KOPT-K1 (cell line): Measurements from ENCODE around the gene MARCHF2.
A peak's percentile ranks its signal among the peaks of the same experiment; 100 is the strongest.
"Not testable (repeated sequence)": the region's sequence is repeated elsewhere in the genome, so short reads cannot be mapped to it uniquely, and the experiment has no call there.

Experiments
- H3K27ac ChIP-seq: fragments of 200-600 bp; sonication (generic); 2 replicates; pipeline ENCODE4 v1.5.1; 2016; ENCODE audit warnings: antibody characterized with exemption, mild to moderate bottlenecking, low read depth, low read length; ENCODE audit not compliant: poor library complexity, severe bottlenecking
- H3K36me3 ChIP-seq: fragments of 200-600 bp; sonication (generic); 2 replicates; pipeline ENCODE4 v1.5.1; 2017; ENCODE audit warnings: antibody characterized with exemption, mild to moderate bottlenecking, low read length, moderate library complexity; ENCODE audit not compliant: insufficient read depth
- H3K9me3 ChIP-seq: fragments of 200-600 bp; sonication (generic); 2 replicates; pipeline ENCODE4 v1.5.1; 2017; ENCODE audit warnings: antibody characterized with exemption, low read length, mild to moderate bottlenecking; ENCODE audit not compliant: insufficient read depth, poor library complexity, severe bottlenecking

The MARCHF2 gene, protein sequence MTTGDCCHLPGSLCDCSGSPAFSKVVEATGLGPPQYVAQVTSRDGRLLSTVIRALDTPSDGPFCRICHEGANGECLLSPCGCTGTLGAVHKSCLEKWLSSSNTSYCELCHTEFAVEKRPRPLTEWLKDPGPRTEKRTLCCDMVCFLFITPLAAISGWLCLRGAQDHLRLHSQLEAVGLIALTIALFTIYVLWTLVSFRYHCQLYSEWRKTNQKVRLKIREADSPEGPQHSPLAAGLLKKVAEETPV

GRCh38 chr19:8412783-8413628 lies at the start of gene MARCHF2:
MARCHF2 (plus strand) TSS chr19:8413305; CDS start chr19:8421841, 8,536 bp downstream.
- Histone ChIP-seq H3K9me3 (no peaks in the 10 kb centered on the region), H3K36me3 (no peaks in the 10 kb centered on the region), H3K27ac (peak within 1 kb of the TSS; percentile 32)

- H3K9me3 ChIP-seq: no peaks in the 10 kb centered on the region
- H3K27ac ChIP-seq: peak within 1 kb of the TSS; percentile 12
- H3K36me3 ChIP-seq: no peaks in the 10 kb centered on the region
These were observed 49.0 kb upstream of the MARCHF2 start, which contains the start of gene ANGPTL4 for GRCh38 chr19:8363803-8364771. ANGPTL4 (plus strand) TSS chr19:8364155; CDS start chr19:8364322, 167 bp downstream.

- H3K27ac ChIP-seq: no peak overlapping the region
- H3K9me3 ChIP-seq: no peaks in the 10 kb centered on the region
- H3K36me3 ChIP-seq: no peaks in the 10 kb centered on the region
These were observed 47.0 kb upstream of the MARCHF2 start for GRCh38 chr19:8366121-8366581.

- H3K9me3 ChIP-seq: no peaks in the 10 kb centered on the region
- no peaks in the 10 kb centered on the region for H3K36me3 ChIP-seq
- no peak overlapping the region for H3K27ac ChIP-seq
These were observed 46.2 kb upstream of the MARCHF2 start for GRCh38 chr19:8366961-8367326.

DNA sequence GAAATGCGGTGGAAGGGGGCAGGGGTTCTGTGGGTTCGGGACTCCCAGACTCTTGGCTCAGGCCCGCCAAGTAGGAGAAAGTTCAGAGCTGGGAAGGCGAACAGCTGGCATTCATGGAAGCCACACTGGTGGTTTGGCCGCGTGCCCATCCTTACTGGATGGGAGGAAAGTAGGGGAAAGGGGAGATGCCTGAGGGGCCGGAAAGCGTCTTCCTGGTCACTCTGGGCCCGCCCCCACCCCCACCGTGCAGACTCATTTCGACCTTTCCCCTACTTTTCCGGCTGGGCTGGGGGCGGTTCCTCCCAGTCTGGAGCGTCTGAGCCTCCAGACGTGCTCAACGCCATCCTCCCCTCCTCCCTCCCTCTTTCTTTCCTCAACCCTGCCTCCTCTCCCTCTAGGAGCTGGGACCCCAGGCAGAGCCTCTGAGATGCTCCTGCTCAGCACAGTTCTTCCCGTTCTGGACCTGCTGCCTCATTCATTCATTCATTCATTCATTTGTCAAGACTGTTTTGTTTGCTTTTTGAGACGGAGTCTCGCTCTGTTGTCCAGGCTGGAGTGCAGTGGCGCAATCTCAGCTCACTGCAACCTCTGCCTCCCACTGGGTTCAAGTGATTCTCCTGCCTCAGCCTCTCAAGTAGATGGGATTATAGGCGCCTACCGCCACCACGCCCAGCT lies 45.6 kb upstream of the MARCHF2 start:
- no peaks in the 10 kb centered on the region for H3K9me3 ChIP-seq
- no peaks in the 10 kb centered on the region for H3K36me3 ChIP-seq
- no peak overlapping the region for H3K27ac ChIP-seq

- no peaks in the 10 kb centered on the region for H3K9me3 ChIP-seq
- no peaks in the 10 kb centered on the region for H3K36me3 ChIP-seq
- H3K27ac ChIP-seq: no peak overlapping the region
These were observed 42.7 kb upstream of the MARCHF2 start for GRCh38 chr19:8370176-8371010.

DNA sequence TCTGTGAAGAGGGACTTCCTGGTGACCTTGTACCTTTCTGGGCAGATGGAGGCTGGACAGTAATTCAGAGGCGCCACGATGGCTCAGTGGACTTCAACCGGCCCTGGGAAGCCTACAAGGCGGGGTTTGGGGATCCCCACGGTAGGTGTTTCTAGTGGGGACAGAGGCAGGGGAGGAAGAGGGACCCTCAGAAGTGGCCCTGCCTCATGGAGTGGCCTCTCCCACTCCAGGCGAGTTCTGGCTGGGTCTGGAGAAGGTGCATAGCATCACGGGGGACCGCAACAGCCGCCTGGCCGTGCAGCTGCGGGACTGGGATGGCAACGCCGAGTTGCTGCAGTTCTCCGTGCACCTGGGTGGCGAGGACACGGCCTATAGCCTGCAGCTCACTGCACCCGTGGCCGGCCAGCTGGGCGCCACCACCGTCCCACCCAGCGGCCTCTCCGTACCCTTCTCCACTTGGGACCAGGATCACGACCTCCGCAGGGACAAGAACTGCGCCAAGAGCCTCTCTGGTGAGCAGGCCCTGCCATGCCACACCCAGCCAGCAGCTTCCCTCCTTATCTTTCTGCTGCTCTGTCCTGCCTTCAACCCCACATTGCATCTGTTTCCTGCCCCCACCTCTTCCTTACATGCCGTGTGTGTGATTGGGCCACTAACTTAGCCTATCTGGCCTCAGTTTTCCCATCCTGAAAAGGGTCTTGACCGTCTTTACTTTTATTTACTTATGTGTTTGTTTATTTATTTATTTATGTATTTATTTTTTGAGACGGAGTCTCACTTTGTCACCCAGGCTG lies 41.9 kb upstream of the MARCHF2 start:
- Histone ChIP-seq H3K27ac (no peak overlapping the region), H3K9me3 (no peaks in the 10 kb centered on the region), H3K36me3 (no peaks in the 10 kb centered on the region)

GRCh38 chr19:8373867-8374813 lies 39.0 kb upstream of the MARCHF2 start:
- no peaks in the 10 kb centered on the region for H3K9me3 ChIP-seq
- H3K36me3 ChIP-seq: no peaks in the 10 kb centered on the region
- H3K27ac ChIP-seq: no peak overlapping the region

DNA sequence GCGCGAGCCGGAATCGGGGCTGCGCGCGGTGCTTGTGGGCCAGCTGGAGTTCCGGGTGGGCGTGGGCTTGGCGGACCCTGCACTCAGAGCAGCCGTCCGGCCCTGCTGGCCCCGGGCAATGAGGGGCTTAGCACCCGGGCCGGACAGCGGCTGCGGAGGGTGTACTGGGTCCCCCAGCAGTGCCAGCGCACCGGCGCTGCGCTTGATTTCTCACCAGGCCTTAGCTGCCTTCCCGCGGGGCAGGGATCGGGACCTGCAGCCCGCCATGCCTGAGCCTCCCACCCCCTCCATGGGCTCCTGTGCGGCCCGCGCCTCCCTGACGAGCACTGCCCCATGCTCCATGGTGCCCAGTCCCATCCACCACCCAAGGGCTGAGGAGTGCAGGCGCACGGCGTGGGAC lies 37.3 kb upstream of the MARCHF2 start:
- not testable (repeated sequence) for H3K27ac ChIP-seq, H3K9me3 ChIP-seq, H3K36me3 ChIP-seq

DNA sequence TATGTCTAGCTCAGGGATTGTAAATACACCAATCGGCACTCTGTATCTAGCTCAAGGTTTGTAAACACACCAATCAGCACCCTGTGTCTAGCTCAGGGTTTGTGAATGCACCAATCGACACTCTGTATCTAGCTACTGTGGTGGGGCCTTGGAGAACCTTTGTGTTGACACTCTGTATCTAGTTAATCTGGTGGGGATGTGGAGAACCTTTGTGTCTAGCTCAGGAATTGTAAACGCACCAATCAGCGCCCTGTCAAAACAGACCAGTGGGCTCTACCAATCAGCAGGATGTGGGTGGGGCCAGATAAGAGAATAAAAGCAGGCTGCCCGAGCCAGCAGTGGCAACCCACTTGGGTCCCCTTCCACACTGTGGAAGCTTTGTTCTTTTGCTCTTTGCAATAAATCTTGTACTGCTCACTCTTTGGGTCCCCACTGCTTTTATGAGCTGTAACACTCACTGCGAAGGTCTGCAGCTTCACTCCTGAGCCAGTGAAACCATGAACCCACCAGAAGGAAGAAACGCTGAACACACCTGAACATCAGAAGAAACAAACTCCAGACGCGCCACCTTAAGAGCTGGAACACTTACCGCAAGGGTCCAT lies 36.6 kb upstream of the MARCHF2 start:
- not testable (repeated sequence) for H3K27ac ChIP-seq, H3K9me3 ChIP-seq, H3K36me3 ChIP-seq

GRCh38 chr19:8377598-8377997 lies 35.5 kb upstream of the MARCHF2 start:
- Histone ChIP-seq H3K27ac (no peak overlapping the region), H3K36me3 (no peaks in the 10 kb centered on the region), H3K9me3 (no peaks in the 10 kb centered on the region)
